T-helper 1 cell treated with Interleukin-12 subunit alpha and Interleukin-12 subunit beta and Interleukin-4 antibody, amounts not matched to agents 30 μg/mL and 1 μg/mL, for 36 hours (primary cell): ENCODE measurements around the gene ADGRL3.

ENCODE experiments used
- H3K27ac Mint-ChIP-seq: one replicate; pipeline ENCODE4 v1.8.0; 2021; ENCODE audit warnings: mild to moderate bottlenecking, mixed read lengths
- H3K27me3 Mint-ChIP-seq: one replicate; pipeline ENCODE4 v1.8.0; 2021; ENCODE audit warnings: low read depth, mixed read lengths
- H3K36me3 Mint-ChIP-seq: one replicate; pipeline ENCODE4 v1.8.0; 2021; ENCODE audit warnings: low read depth, mixed read lengths
- H3K4me1 Mint-ChIP-seq: one replicate; pipeline ENCODE4 v1.8.0; 2021; ENCODE audit warnings: low read depth, mixed read lengths
- H3K4me3 Mint-ChIP-seq: one replicate; pipeline ENCODE4 v1.8.0; 2021; ENCODE audit warnings: mild to moderate bottlenecking, moderate library complexity, mixed read lengths
- H3K9me3 Mint-ChIP-seq: one replicate; pipeline ENCODE4 v1.8.0; 2021; ENCODE audit warnings: mixed read lengths

ADGRL3 gene

GRCh38 chr4:62023633-62024032 is 823.5 kb downstream of the ADGRL3 start:
- Mint-ChIP-seq H3K36me3 (no peaks in the 10 kb centered on the region), H3K27ac (no peak overlapping the region), H3K4me3 (no peak overlapping the region), H3K4me1 (no peaks in the 10 kb centered on the region), H3K9me3 (peaks cover 6% of the 10 kb centered on the region), H3K27me3 (no peaks in the 10 kb centered on the region)

GRCh38 chr4:62028745-62029144 is 828.6 kb downstream of the ADGRL3 start:
- Mint-ChIP-seq H3K36me3 (no peaks in the 10 kb centered on the region), H3K27me3 (no peaks in the 10 kb centered on the region), H3K9me3 (no peaks in the 10 kb centered on the region), H3K4me1 (no peaks in the 10 kb centered on the region), H3K4me3 (no peak overlapping the region), H3K27ac (no peak overlapping the region)

- Mint-ChIP-seq H3K4me3 (no peak overlapping the region), H3K9me3 (no peaks in the 10 kb centered on the region), H3K4me1 (no peaks in the 10 kb centered on the region), H3K36me3 (no peaks in the 10 kb centered on the region), H3K27me3 (no peaks in the 10 kb centered on the region), H3K27ac (no peak overlapping the region)
Observed at GRCh38 chr4:62030958-62031357, 830.8 kb downstream of the ADGRL3 start.

GRCh38 chr4:62037571-62037970 is 837.4 kb downstream of the ADGRL3 start:
- Mint-ChIP-seq H3K36me3 (no peaks in the 10 kb centered on the region), H3K27ac (no peak overlapping the region), H3K4me3 (no peak overlapping the region), H3K4me1 (no peaks in the 10 kb centered on the region), H3K27me3 (no peaks in the 10 kb centered on the region), H3K9me3 (peaks cover 4% of the 10 kb centered on the region)

GRCh38 chr4:62051332-62051731 is 851.2 kb downstream of the ADGRL3 start:
- H3K4me1 Mint-ChIP-seq, result no peaks in the 10 kb centered on the region
- H3K36me3 Mint-ChIP-seq, result no peaks in the 10 kb centered on the region
- H3K27me3 Mint-ChIP-seq, result no peaks in the 10 kb centered on the region
- no peak overlapping the region for H3K4me3 Mint-ChIP-seq
- peaks cover 3% of the 10 kb centered on the region for H3K9me3 Mint-ChIP-seq
- no peak overlapping the region for H3K27ac Mint-ChIP-seq

- Mint-ChIP-seq H3K27ac (no peak overlapping the region), H3K27me3 (no peaks in the 10 kb centered on the region), H3K4me3 (no peak overlapping the region), H3K36me3 (no peaks in the 10 kb centered on the region), H3K4me1 (no peaks in the 10 kb centered on the region), H3K9me3 (peaks cover 3% of the 10 kb centered on the region)
Observed at GRCh38 chr4:62053974-62054373, 853.8 kb downstream of the ADGRL3 start.

GRCh38 chr4:62057031-62057430 is 856.9 kb downstream of the ADGRL3 start:
- H3K9me3 Mint-ChIP-seq, result peaks cover 5% of the 10 kb centered on the region
- no peaks in the 10 kb centered on the region for H3K4me1 Mint-ChIP-seq
- H3K27ac Mint-ChIP-seq, result no peak overlapping the region
- no peak overlapping the region for H3K4me3 Mint-ChIP-seq
- H3K36me3 Mint-ChIP-seq, result no peaks in the 10 kb centered on the region
- H3K27me3 Mint-ChIP-seq, result no peaks in the 10 kb centered on the region

- no peak overlapping the region for H3K4me3 Mint-ChIP-seq
- H3K36me3 Mint-ChIP-seq, result no peaks in the 10 kb centered on the region
- H3K27ac Mint-ChIP-seq, result no peak overlapping the region
- peaks cover 10% of the 10 kb centered on the region for H3K9me3 Mint-ChIP-seq
- H3K27me3 Mint-ChIP-seq, result no peaks in the 10 kb centered on the region
- H3K4me1 Mint-ChIP-seq, result no peaks in the 10 kb centered on the region
Observed at GRCh38 chr4:62058571-62058970, 858.4 kb downstream of the ADGRL3 start.

- H3K27me3 Mint-ChIP-seq, result no peaks in the 10 kb centered on the region
- no peak overlapping the region for H3K4me3 Mint-ChIP-seq
- no peaks in the 10 kb centered on the region for H3K4me1 Mint-ChIP-seq
- no peaks in the 10 kb centered on the region for H3K36me3 Mint-ChIP-seq
- H3K27ac Mint-ChIP-seq, result no peak overlapping the region
- no peaks in the 10 kb centered on the region for H3K9me3 Mint-ChIP-seq
Observed at GRCh38 chr4:62070291-62070852, 870.2 kb downstream of the ADGRL3 start.

- Mint-ChIP-seq H3K27me3 (no peaks in the 10 kb centered on the region), H3K27ac (no peak overlapping the region), H3K36me3 (no peaks in the 10 kb centered on the region), H3K4me3 (no peak overlapping the region), H3K9me3 (no peaks in the 10 kb centered on the region), H3K4me1 (no peaks in the 10 kb centered on the region)
Observed at GRCh38 chr4:62075089-62075488, 875.0 kb downstream of the ADGRL3 start.

GRCh38 chr4:62075521-62075920 is 875.4 kb downstream of the ADGRL3 start:
- Mint-ChIP-seq H3K36me3 (no peaks in the 10 kb centered on the region), H3K27me3 (no peaks in the 10 kb centered on the region), H3K9me3 (no peaks in the 10 kb centered on the region), H3K4me1 (no peaks in the 10 kb centered on the region), H3K27ac (no peak overlapping the region), H3K4me3 (no peak overlapping the region)

- no peaks in the 10 kb centered on the region for H3K4me1 Mint-ChIP-seq
- H3K4me3 Mint-ChIP-seq, result no peak overlapping the region
- H3K9me3 Mint-ChIP-seq, result no peaks in the 10 kb centered on the region
- H3K36me3 Mint-ChIP-seq, result no peaks in the 10 kb centered on the region
- H3K27ac Mint-ChIP-seq, result no peak overlapping the region
- no peaks in the 10 kb centered on the region for H3K27me3 Mint-ChIP-seq
Observed at GRCh38 chr4:62077406-62077805, 877.3 kb downstream of the ADGRL3 start.

- Mint-ChIP-seq H3K4me1 (no peaks in the 10 kb centered on the region), H3K4me3 (no peak overlapping the region), H3K9me3 (peaks cover 4% of the 10 kb centered on the region), H3K36me3 (no peaks in the 10 kb centered on the region), H3K27me3 (no peaks in the 10 kb centered on the region), H3K27ac (no peak overlapping the region)
Observed at GRCh38 chr4:62080431-62080830, 880.3 kb downstream of the ADGRL3 start.

- no peaks in the 10 kb centered on the region for H3K27me3 Mint-ChIP-seq
- H3K4me1 Mint-ChIP-seq, result no peaks in the 10 kb centered on the region
- no peak overlapping the region for H3K27ac Mint-ChIP-seq
- no peaks in the 10 kb centered on the region for H3K36me3 Mint-ChIP-seq
- H3K4me3 Mint-ChIP-seq, result no peak overlapping the region
- H3K9me3 Mint-ChIP-seq, result peaks cover 25% of the 10 kb centered on the region
Observed at GRCh38 chr4:62087706-62088105, 887.6 kb downstream of the ADGRL3 start.

GRCh38 chr4:62093735-62094134 is 893.6 kb downstream of the ADGRL3 start:
- H3K9me3 Mint-ChIP-seq, result peaks cover 26% of the 10 kb centered on the region
- H3K27me3 Mint-ChIP-seq, result no peaks in the 10 kb centered on the region
- H3K27ac Mint-ChIP-seq, result no peak overlapping the region
- no peaks in the 10 kb centered on the region for H3K4me1 Mint-ChIP-seq
- H3K36me3 Mint-ChIP-seq, result no peaks in the 10 kb centered on the region
- no peak overlapping the region for H3K4me3 Mint-ChIP-seq

- Mint-ChIP-seq H3K27me3 (no peaks in the 10 kb centered on the region), H3K36me3 (no peaks in the 10 kb centered on the region), H3K4me1 (no peaks in the 10 kb centered on the region), H3K27ac (no peak overlapping the region), H3K9me3 (peaks cover 13% of the 10 kb centered on the region), H3K4me3 (no peak overlapping the region)
Observed at GRCh38 chr4:62096881-62097280, 896.8 kb downstream of the ADGRL3 start.
